ENCODE results near the gene WDR77.

Gene WDR77

DNA sequence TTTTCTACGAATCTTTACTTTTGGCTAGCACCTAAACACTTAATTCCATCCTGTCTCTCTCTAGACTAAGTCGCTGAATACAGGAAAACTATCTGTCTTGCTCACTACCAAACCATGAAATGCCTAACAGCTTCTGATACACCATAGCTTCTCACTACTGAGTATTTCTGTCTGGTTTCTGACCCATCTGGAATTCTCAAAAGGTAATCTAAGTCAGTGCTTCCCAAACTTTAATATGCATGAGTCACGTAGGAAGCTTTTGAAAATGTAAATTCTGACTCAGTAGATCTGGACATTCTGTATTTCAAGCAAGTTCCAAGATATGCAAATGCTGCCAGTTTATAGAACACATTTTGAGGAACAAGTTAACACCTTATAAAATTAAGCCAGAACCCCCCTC lies 12.3 kb downstream of the WDR77 start:
- no peak for DNase-seq

DNA sequence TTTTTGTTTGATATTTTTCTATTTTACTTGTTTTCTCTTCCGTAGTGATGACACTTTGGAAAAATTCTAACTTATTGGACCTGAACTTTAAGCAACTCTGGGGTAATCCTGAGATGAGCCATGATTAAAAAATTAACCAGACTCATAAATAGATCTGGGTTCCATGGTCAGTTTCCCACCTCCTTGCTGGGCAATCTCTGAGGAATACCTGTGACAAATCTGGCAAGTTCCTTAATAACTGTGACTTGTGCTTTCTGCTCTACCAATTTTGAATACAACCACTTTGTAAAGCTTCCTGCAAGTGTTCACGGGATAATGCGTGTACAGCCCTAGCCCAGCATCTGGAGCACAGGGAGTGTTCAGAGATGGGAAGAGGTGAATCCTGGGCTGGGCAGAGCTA lies 24.8 kb downstream of the WDR77 start:
- no peak for DNase-seq

GRCh38 chr1:111422546-111423391 lies 26.3 kb downstream of the WDR77 start:
- DNase-seq: no peak

DNA sequence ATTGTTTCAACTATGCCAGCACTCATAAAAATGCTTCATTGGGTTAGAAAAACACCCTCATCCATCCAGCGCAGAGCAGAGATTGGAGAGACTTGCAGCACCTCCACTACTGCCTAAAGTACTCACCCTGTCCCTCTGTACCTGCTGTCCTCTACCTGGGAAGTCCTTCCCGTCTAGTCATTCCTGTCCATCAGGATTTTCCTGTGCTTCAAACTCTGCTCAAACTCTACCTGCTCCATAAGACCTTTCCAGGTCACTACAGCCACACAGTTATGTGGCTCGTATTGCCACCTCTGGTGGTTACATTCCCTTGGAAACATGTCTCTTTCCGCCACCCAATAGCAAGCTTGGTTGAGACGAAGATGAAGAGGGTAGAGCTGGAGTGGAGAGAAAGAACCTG lies 28.7 kb downstream of the WDR77 start:
- DNase-seq: no peak

- no peak for DNase-seq
These were observed 30.0 kb downstream of the WDR77 start for GRCh38 chr1:111419037-111419436.

GRCh38 chr1:111417755-111418154 lies 31.3 kb downstream of the WDR77 start:
- no peak for DNase-seq

DNA sequence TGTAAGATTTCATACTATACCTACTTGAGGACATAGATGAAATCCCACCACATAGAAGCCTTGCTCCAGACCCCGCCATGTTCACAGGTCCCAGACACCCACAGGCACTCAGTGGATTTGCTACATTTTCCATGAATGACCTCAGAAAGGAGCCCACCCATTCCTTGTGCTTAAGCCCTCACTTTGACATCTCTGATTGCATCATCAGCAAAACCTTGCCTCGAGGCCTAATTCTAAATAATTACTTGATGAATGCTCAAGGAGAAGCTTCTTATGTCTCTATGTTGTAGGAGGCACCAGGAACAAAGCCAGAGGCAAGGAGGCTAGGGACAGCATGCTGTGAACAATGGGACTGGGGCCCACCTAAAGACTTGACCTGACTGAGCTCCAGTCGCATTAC lies 33.6 kb downstream of the WDR77 start:
- DNase-seq: no peak

- no peak for DNase-seq
These were observed 34.3 kb downstream of the WDR77 start for GRCh38 chr1:111414756-111415155.

- no peak for DNase-seq
These were observed 36.2 kb downstream of the WDR77 start for GRCh38 chr1:111412839-111413238.

GRCh38 chr1:111407301-111407700 lies 41.8 kb downstream of the WDR77 start:
- DNase-seq: no peak

DNA sequence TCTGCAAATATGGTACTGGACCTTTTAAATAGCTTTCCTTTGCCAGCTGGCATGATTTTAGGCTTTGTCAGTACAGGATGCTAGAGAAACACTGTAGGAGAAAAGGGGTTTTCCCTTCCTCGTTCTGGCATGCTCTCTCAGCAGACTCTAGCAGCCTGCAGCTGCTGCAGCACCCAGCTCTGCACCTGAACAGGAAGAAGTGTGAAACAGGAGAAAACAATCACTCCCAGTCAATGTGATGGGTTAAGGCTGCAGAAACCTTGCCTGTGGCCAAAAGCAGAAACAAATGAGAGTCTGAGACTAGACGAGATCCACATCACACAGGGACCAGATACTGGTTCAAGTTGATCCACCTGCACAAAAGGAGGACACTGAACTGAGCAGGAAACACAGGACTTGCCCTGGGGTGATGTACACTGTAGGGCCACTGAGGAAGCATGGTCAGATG lies 42.7 kb downstream of the WDR77 start:
- no peak for DNase-seq

- no peak for DNase-seq
These were observed 44.5 kb downstream of the WDR77 start for GRCh38 chr1:111404588-111404987.

DNA sequence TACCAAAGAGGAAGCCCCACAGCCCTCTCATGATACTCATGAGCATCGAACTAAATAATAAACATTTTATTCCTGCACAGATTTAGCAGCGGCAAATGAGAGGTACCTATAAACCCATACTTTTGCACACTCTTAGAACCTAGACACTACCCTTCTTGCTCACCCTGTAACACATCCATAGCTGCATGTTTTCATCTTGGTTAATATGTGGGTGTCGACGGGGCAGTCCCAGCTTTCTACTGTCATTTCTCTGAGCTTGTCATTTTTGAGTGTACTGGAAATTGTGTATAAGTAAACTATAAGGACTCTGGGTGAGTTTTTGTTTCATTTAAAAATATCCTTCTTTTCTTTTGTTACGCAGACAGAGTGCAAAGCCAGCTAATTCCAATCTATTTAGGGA lies 47.0 kb downstream of the WDR77 start:
- DNase-seq: no peak

- DNase-seq: peak; percentile 45
These were observed 49.1 kb downstream of the WDR77 start for GRCh38 chr1:111399792-111400610.

- DNase-seq: no peak
These were observed 56.6 kb downstream of the WDR77 start for GRCh38 chr1:111392460-111392945.

DNA sequence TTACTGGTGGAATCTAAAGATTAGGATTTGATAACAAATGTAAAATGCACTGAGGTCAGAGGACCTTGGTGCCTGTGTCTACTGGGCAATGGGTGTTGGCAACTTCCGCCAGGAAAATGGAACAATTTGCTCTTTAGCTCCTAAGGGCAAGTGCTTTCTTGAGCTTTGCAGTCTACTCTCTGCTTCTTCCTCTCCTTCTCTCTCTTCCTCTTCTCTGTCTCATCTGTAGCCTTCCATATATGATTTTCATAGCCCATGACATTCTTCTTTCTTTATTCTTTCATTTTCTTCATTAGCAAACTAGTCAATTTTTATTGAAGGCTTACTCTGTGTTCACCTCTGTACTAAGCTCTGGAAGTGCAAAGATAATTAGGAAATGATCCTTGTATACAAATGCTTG lies 57.0 kb downstream of the WDR77 start:
- no peak for DNase-seq
